HEK293 (cell line): ENCODE results near the gene BRMS1.

Source experiments
- ATF2 ChIP-seq: fragments of 450-650 bp; formaldehyde crosslinking; IDR thresholded peaks from 2 replicates; pipeline ENCODE4 v1.5.1; 2016; ENCODE audit warnings: missing biosample characterization, missing genetic modification characterization, low read depth
- CTCF ChIP-seq: fragments of 450-650 bp; formaldehyde crosslinking; IDR thresholded peaks from 2 replicates; pipeline ENCODE4 v1.5.1; 2016; ENCODE audit warnings: missing biosample characterization, missing genetic modification characterization
- EGR2 ChIP-seq: fragments of 450-650 bp; formaldehyde crosslinking; IDR thresholded peaks from 2 replicates; pipeline ENCODE4 v1.5.1; 2016; ENCODE audit warnings: low read depth, missing biosample characterization, missing genetic modification characterization
- GLI4 ChIP-seq: fragments of 450-650 bp; formaldehyde crosslinking; IDR thresholded peaks from 2 replicates; pipeline ENCODE4 v1.5.1; 2016; ENCODE audit warnings: missing biosample characterization, missing genetic modification characterization
- KLF10 ChIP-seq: fragments of 450-650 bp; IDR thresholded peaks from 2 replicates; pipeline ENCODE4 v1.5.1; 2018; ENCODE audit warnings: missing biosample characterization, mild to moderate bottlenecking, missing genetic modification characterization
- KLF16 ChIP-seq: fragments of 450-650 bp; formaldehyde crosslinking; IDR thresholded peaks from 2 replicates; pipeline ENCODE4 v1.5.1; 2017; ENCODE audit warnings: missing biosample characterization, missing genetic modification characterization
- MEIS1 ChIP-seq: sonication (generic); formaldehyde crosslinking; IDR thresholded peaks from 2 replicates; pipeline ENCODE4 v1.8.1; 2022; ENCODE audit warnings: missing genetic modification reagents, mild to moderate bottlenecking, borderline replicate concordance
- PATZ1 ChIP-seq: fragments of 450-650 bp; formaldehyde crosslinking; IDR thresholded peaks from 2 replicates; pipeline ENCODE4 v1.5.1; 2016; ENCODE audit warnings: missing biosample characterization, missing genetic modification characterization
- SALL2 ChIP-seq: fragments of 450-650 bp; formaldehyde crosslinking; IDR thresholded peaks from 2 replicates; pipeline ENCODE4 v1.5.0; 2017; ENCODE audit warnings: missing biosample characterization, mild to moderate bottlenecking, missing genetic modification characterization, borderline replicate concordance
- SP3 ChIP-seq: fragments of 450-650 bp; formaldehyde crosslinking; IDR thresholded peaks from 2 replicates; pipeline ENCODE4 v1.5.1; 2016; ENCODE audit warnings: missing biosample characterization, missing genetic modification characterization
- YY2 ChIP-seq: fragments of 450-650 bp; formaldehyde crosslinking; IDR thresholded peaks from 2 replicates; pipeline ENCODE4 v1.5.1; 2016; ENCODE audit warnings: missing biosample characterization, missing genetic modification characterization
- ZBTB21 ChIP-seq: fragments of 450-650 bp; formaldehyde crosslinking; IDR thresholded peaks from 2 replicates; pipeline ENCODE4 v1.5.1; 2017; ENCODE audit warnings: missing biosample characterization, missing genetic modification characterization
- ZBTB26 ChIP-seq: fragments of 450-650 bp; formaldehyde crosslinking; optimal IDR thresholded peaks from 2 replicates; pipeline ENCODE3; 2016; ENCODE audit warnings: missing biosample characterization, mild to moderate bottlenecking, missing genetic modification characterization
- ZBTB44 ChIP-seq: fragments of 450-650 bp; IDR thresholded peaks from 2 replicates; pipeline ENCODE4 v1.5.1; 2018; ENCODE audit warnings: missing biosample characterization, mild to moderate bottlenecking, missing genetic modification characterization
- ZFP41 ChIP-seq: fragments of 450-650 bp; formaldehyde crosslinking; IDR thresholded peaks from 2 replicates; pipeline ENCODE4 v1.5.1; 2016; ENCODE audit warnings: missing biosample characterization, missing genetic modification characterization, borderline replicate concordance
- ZNF140 ChIP-seq: fragments of 450-650 bp; formaldehyde crosslinking; IDR thresholded peaks from 2 replicates; pipeline ENCODE4 v1.5.1; 2016; ENCODE audit warnings: missing biosample characterization, missing genetic modification characterization
- ZNF19 ChIP-seq: fragments of 450-650 bp; formaldehyde crosslinking; IDR thresholded peaks from 2 replicates; pipeline ENCODE4; 2016; ENCODE audit warnings: missing biosample characterization, missing genetic modification characterization, low read depth
- ZNF239 ChIP-seq: fragments of 450-650 bp; formaldehyde crosslinking; IDR thresholded peaks from 2 replicates; pipeline ENCODE4 v1.5.1; 2016; ENCODE audit warnings: missing biosample characterization, missing genetic modification characterization
- ZNF311 ChIP-seq: fragments of 450-650 bp; formaldehyde crosslinking; IDR thresholded peaks from 2 replicates; pipeline ENCODE4 v1.5.1; 2017; ENCODE audit warnings: missing biosample characterization, missing genetic modification characterization, borderline replicate concordance
- ZNF354C ChIP-seq: fragments of 450-650 bp; formaldehyde crosslinking; IDR thresholded peaks from 2 replicates; pipeline ENCODE4 v1.5.1; 2016; ENCODE audit warnings: missing biosample characterization, missing genetic modification characterization, low read depth, borderline replicate concordance
- ZNF610 ChIP-seq: fragments of 450-650 bp; formaldehyde crosslinking; IDR thresholded peaks from 2 replicates; pipeline ENCODE4 v1.5.1; 2016; ENCODE audit warnings: missing biosample characterization, missing genetic modification characterization, borderline replicate concordance
- ZNF747 ChIP-seq: fragments of 450-650 bp; formaldehyde crosslinking; IDR thresholded peaks from 2 replicates; pipeline ENCODE4 v1.5.1; 2016; ENCODE audit warnings: missing biosample characterization, missing genetic modification characterization
- ZXDB ChIP-seq: fragments of 450-650 bp; formaldehyde crosslinking; IDR thresholded peaks from 2 replicates; pipeline ENCODE4 v1.5.1; 2016; ENCODE audit warnings: missing biosample characterization, missing genetic modification characterization
- TF ChIP-seq, protein P1 (sequence below): fragments of 450-650 bp; formaldehyde crosslinking; IDR thresholded peaks from 2 replicates; pipeline ENCODE4 v1.5.1; 2016; ENCODE audit warnings: missing biosample characterization, missing genetic modification characterization
- TF ChIP-seq, protein P2 (sequence below): fragments of 450-650 bp; formaldehyde crosslinking; IDR thresholded peaks from 2 replicates; pipeline ENCODE4 v1.5.1; 2016; ENCODE audit warnings: missing biosample characterization, missing genetic modification characterization

Gene BRMS1

DNA sequence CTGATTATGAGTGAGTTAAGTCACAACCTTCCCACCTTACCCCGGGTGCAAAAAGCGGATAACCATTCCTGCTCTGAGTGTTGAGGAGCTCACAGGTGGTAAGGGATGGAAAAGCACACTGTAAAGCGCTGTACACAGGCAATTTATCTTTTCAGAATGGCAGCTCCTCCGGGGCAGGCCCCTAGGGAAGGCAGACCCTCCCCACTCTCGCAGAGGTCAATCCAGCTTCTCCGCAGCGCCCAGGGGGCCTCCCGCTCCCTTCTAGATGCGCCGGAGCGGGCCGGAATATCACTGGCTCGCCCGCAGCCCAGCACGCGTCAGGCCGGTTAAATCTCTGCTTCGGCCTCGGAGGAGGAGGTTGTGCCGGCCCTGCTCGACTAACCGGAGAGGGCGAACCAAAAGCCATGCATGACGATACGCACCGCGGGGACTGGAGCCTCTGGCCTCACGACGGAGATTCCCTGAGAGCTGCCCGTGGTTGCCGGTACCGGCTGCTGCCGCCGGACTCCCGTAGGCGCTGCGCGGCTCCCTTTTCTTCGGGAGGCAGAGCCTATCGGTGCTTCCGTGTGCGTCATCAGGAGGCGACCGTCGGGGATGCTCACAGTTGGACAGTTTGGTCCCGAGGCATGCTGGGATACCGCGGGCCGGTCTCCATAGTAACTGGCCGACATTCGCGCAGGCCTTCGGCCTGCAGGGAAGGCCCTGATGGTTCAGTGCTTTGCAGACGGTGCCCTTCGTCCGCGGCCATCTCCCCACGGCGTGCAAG, at the start of gene BRMS1 (continued):
- TF ChIP-seq ZNF354C (no peak), KLF10 (no peak), MEIS1 (CRISPR knock-in tag) (no peak), ZBTB21 (tag by site-specific recombination) (0 out of 2 replicates have a peak, but pooled peaks have one; percentile 17), SP3 (tag by site-specific recombination) (peak; percentile 69), GLI4 (tag by site-specific recombination) (no peak), ATF2 (tag by site-specific recombination) (0 out of 2 replicates have a peak, but pooled peaks have one; percentile 9), ZBTB44 (0 out of 2 replicates have a peak, but pooled peaks have one; percentile 14), ZNF747 (tag by site-specific recombination) (no peak), ZBTB26 (tag by site-specific recombination) (peak; percentile 57), ZNF311 (tag by site-specific recombination) (no peak), ZNF140 (tag by site-specific recombination) (no peak), EGR2 (tag by site-specific recombination) (no peak), ZNF239 (tag by site-specific recombination) (no peak), YY2 (tag by site-specific recombination) (no peak), ZFP41 (no peak), ZNF610 (tag by site-specific recombination) (no peak), ZNF19 (tag by site-specific recombination) (no peak), CTCF (tag by site-specific recombination) (0 out of 2 replicates have a peak, but pooled peaks have one; percentile 25), SALL2 (no peak), KLF16 (tag by site-specific recombination) (no peak), ZXDB (peak; percentile 66), PATZ1 (no peak)
- TF ChIP-seq, protein P1, sequence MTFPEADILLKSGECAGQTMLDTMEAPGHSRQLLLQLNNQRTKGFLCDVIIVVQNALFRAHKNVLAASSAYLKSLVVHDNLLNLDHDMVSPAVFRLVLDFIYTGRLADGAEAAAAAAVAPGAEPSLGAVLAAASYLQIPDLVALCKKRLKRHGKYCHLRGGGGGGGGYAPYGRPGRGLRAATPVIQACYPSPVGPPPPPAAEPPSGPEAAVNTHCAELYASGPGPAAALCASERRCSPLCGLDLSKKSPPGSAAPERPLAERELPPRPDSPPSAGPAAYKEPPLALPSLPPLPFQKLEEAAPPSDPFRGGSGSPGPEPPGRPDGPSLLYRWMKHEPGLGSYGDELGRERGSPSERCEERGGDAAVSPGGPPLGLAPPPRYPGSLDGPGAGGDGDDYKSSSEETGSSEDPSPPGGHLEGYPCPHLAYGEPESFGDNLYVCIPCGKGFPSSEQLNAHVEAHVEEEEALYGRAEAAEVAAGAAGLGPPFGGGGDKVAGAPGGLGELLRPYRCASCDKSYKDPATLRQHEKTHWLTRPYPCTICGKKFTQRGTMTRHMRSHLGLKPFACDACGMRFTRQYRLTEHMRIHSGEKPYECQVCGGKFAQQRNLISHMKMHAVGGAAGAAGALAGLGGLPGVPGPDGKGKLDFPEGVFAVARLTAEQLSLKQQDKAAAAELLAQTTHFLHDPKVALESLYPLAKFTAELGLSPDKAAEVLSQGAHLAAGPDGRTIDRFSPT (tag by site-specific recombination) = no peak
- TF ChIP-seq, protein P2, sequence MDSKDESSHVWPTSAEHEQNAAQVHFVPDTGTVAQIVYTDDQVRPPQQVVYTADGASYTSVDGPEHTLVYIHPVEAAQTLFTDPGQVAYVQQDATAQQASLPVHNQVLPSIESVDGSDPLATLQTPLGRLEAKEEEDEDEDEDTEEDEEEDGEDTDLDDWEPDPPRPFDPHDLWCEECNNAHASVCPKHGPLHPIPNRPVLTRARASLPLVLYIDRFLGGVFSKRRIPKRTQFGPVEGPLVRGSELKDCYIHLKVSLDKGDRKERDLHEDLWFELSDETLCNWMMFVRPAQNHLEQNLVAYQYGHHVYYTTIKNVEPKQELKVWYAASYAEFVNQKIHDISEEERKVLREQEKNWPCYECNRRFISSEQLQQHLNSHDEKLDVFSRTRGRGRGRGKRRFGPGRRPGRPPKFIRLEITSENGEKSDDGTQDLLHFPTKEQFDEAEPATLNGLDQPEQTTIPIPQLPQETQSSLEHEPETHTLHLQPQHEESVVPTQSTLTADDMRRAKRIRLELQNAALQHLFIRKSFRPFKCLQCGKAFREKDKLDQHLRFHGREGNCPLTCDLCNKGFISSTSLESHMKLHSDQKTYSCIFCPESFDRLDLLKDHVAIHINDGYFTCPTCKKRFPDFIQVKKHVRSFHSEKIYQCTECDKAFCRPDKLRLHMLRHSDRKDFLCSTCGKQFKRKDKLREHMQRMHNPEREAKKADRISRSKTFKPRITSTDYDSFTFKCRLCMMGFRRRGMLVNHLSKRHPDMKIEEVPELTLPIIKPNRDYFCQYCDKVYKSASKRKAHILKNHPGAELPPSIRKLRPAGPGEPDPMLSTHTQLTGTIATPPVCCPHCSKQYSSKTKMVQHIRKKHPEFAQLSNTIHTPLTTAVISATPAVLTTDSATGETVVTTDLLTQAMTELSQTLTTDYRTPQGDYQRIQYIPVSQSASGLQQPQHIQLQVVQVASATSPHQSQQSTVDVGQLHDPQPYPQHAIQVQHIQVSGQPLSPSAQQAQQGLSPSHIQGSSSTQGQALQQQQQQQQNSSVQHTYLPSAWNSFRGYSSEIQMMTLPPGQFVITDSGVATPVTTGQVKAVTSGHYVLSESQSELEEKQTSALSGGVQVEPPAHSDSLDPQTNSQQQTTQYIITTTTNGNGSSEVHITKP (tag by site-specific recombination) = no peak
